ENCODE measurements around the gene TMEM161A.
"Not testable (repeated sequence)": the region's sequence is repeated elsewhere in the genome, so short reads cannot be mapped to it uniquely, and the experiment has no call there.

TMEM161A gene

DNA sequence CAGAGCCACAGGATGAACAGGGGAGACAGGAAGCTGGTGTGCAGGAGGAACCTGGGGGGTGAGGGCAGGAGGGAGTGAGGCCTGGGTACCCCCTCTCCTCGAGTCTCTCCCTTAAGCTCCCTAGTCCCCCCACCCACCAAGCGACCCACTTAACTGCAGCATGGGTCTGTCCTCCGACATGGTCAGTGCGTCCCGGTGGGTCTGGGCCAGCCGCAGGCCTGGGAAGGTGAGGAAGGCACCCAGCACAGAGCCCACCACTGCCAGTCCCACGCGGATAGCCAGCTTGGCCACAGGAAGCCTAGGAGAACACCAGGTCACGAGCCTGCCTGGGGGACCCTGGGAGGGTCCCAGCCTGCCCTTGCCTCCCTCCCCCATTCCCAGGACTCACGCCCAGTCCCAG lies 16.9 kb downstream of the TMEM161A start:
- DNase-seq (ENCODE audit: low spot score): no peak

DNA sequence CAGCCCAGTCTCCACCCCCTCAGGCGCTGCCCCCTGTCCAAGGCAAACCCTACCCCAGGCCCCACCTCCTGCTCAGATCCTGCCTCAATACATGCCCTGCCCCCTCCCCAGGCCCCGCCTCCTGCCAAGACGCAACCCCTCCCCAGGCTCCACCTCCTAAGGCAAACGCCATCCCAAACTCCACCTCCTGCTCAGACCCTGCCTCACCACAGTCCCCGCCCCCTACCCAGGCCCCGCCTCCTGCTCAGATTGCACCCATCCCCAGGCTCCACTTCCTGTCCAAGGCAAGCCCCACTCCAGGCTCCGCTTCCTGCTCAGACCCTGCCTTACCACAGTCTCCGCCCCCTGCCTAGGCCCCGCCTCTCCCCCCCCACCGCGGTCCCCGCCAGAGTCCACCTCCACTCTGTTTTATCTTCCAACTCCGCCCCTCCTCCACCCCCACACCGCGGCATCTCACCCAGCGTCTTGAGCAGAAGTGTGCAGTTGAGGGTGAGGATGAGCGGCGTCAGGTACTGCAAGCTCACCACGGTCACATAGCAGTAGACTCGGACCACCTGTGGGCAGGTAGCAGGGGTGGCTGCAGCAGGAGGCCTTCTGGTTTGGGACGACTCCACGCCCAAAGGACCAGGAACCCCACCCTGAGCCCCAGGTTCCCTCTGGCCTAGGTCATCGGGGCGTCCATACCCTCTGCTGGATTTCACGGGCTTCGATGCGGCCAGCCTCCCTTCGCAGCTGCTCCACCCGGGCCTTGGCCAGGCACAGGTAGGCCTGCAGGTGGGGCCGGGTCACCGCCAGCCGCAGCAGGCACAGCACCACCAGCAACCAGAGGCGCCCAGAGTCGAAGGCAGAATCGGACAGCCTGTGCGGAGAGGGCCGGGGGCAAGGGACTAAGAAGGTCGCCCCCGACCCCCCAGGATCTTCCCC lies 17.7 kb downstream of the TMEM161A start:
- peak; percentile 63 for DNase-seq (ENCODE audit: low spot score)

DNA sequence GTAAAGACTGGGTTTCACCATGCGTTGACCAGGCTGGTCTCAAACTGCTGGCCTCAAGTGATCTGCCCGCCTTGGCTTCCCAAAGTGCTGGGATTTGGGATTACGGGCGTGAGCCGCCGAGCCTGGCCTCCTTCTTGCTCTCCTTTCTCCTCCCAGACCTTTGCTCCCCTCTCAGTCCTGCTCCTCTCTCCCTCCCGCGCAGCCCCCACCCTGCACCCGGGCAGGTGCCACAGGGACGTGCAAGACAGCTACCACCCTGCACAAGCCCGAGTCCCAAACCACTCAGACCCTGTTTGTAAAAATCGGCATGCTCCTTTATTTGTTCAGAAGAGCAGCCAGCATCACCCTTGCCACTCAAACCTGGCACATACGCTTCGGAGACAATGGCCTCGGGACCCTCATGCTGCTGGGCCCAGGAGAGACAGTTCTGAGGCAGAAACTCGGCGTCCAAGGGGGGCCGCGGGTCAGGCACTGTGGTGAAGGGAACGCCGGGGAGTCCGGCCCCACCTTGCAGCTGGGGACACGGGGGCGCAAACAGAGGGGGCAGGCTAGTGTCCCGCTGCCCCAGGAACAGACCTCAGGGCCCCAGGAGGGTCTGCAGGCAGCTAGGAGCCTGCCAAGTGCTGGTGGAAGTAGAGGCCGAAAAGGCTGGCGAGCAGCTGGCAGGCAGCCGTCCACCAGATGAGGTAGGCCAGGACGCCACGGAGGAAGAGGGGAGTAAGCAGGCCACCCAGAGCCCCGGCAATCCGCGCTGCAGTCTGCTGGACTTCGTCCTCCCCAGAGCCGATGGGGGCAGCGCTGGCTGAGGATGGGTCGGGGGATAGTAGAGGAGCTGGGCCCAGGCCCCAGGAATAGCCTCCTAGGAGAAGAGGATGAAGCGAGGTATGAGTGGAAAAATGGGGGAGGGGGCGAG lies 18.7 kb downstream of the TMEM161A start:
- DNase-seq (ENCODE audit: low spot score): no peak

DNA sequence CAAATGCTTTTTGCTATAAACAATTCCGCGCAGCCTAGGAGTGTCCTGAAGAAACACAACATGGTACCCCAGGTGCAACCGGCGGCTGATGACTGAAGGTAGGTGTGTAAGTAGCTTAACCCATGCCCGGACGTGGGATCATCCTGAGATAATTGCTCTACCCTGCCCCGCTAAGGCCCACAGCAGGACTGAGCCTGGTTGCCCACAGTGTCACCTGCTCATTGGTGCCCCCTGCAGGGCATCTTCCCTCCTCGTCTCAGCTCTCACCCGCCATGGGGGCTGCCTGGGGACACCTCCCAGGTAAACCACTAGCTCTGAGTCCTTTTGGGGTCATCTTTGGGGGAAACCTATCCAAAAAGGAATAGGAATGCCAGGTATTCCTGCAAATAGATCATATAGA lies 22.3 kb downstream of the TMEM161A start:
- peak; percentile 61 for DNase-seq (ENCODE audit: low spot score)

DNA sequence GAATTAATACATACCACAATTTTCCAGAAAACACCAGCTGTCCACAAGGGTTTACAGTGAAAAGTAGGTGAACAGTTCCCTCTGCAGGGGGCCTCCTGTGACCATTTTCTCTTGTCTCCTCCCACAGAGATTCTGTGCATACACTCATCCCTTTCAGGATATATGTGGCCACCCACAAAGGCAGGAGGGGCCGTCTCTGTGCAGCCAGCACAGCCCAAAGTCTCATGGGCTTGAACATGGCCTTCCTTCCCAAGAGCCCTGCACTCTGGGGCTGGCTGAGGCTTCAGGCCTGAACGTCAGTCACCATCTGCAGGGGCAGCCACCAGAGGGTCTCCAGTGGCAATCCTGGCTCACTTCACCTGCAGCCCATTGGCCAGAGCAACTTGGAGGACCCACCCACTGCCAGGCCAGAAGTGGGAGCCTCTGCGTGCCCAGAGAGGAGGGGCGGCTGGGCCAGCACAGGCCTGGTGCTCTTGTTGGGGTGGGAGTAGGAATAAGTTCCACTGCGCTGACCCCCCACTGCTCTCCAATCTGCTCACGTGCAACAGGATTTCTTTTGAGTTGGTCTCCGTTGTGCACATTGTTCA lies 25.1 kb downstream of the TMEM161A start:
- DNase-seq (ENCODE audit: low spot score): peak; percentile 52

DNA sequence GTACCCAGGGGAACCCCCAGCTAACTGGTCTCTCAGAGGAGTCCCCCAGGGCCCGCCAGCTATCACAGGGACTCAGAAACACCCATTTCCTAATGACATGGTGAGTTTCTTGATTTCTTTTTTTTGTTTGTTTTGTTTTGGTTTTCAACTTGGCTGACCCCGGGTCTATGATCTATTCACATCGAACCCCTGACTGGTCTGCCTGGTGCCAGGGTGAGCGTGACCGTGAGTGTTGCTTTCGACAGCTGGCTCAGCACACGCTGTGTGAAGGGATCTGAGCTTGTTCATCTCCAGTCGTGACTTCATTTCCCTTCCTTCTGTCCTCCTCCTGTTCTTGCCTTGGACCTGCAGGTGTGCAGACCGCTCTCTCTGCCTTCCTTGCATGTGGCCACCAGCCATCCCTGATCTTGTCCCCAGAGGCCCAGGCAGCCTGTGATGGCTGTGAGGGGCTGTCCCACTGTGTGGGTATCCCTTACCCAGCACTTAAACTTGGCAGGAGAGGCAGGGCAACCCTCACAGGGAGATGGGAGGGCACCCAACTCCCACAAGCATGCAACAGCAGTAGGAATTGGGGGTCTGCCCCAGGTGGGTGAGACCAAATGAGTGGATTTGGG lies 26.2 kb downstream of the TMEM161A start:
- DNase-seq (ENCODE audit: low spot score): no peak

DNA sequence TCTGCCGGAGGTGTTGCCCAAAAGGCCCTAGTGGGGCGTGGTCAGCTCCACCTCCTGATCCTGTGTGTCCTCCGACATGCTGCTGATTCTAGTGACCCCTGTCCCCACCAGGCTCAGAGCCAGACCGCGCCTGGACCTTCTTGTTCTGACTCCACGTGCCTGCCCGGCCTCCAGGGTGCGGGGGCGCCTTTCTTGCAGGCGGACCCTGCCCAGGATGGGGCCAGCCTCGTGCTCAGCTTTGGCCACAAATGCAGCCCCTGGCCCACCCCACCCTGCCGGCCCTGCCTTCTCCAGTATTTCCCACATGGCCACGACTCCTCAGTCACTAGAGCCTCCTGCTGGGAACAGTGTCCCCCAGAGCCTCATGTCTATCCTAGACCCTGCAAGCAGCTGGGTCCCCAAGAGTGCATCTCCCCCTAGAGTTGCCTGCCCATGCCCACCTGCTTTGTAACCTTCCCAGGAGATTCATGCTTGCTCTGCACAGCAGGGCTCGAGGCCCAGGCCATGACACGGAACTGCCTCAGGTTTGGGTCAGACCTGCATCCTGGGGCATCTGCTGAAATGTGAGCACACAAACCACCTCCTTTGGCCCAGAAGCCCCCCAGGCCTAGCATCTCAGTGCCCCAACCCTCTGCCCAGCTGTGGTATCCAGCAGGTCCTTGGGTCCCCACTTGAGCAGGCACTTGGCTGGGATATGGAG lies 27.0 kb downstream of the TMEM161A start:
- DNase-seq (ENCODE audit: low spot score): no peak

DNA sequence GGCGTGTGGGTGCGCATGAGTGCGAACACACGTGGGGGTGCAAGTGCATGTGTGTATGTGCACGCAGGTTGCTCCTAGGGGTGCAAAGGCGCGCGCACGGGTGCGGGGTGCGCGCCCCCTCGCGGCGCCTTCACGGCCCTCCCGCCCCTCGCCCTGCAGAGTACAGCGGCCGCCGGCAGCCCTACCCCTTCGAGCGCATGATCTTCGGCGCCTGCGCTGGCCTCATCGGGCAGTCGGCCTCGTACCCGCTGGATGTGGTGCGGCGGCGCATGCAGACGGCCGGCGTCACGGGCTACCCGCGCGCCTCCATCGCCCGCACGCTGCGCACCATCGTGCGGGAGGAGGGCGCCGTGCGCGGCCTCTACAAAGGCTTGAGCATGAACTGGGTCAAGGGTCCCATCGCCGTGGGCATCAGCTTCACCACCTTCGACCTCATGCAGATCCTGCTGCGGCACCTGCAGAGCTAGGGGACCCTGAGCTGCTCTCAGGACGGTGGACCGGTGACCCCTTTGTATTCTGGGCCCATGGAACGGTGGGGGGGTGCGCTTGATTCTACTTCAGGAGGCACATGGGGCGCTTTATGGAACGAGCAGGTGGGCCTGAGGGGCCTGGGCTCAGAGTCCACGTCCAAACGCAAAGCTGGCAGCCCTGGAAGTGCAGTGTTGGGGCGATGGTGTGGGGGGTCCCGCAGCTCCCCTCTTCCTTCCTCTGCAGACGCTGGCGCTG lies 27.7 kb downstream of the TMEM161A start:
- no peak for DNase-seq (ENCODE audit: low spot score)

DNA sequence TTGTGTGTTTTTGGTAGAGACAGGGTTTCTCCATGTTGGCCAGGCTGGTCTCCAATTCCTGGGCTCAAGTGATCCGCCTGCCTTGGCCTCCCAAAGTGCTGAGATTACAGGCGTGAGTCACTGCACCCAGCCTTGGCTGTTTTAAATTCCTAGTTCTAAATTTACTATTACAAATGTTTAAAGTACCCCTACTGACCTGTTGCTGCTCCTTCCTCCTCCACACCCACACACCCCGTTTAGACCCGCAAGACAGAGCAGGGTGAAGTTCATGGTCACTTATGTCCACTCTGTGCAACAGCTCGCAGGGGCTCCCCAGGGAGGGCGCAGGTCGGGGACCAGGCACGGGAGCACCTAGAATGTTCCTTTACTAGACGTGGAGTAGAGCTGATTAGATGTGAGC lies 28.7 kb downstream of the TMEM161A start:
- DNase-seq (ENCODE audit: low spot score): no peak

DNA sequence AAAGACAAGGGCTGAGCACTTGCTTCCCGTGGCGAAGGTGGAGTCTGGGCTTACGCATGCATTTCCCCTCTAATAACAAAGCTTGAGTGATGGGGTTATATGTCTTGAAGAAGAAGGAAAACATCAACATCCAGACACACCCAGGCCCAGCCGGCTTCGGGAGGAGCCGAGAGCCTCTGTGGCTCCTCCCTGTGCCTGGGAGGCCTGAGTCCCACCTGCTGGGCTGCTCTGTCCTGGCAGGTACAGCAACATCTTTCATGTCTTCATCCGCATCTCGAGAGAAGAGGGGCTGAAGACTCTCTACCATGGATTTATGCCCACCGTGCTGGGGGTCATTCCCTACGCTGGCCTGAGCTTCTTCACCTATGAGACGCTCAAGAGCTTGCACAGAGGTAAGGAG lies 30.6 kb downstream of the TMEM161A start:
- DNase-seq (ENCODE audit: low spot score): no peak

DNA sequence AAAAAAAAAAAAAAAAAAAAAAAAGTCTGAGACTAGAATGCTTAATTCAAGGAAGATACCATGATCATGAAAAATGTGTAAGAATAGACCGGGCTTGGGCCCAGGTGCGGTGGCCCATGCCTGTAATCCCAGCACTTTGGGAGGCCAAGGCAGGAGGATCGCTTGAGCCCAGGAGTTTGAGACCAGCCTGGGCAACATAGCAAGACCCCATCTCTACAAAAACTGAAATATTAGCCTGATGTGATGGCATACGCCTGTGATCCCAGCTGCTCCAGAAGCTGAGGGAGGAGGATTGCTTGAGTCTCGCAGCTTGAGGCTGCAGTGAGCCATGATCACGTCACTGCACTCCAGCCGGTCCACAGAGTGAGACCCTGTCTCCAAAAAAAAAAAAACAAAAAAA lies 31.3 kb downstream of the TMEM161A start:
- not testable (repeated sequence) for DNase-seq (ENCODE audit: low spot score)

DNA sequence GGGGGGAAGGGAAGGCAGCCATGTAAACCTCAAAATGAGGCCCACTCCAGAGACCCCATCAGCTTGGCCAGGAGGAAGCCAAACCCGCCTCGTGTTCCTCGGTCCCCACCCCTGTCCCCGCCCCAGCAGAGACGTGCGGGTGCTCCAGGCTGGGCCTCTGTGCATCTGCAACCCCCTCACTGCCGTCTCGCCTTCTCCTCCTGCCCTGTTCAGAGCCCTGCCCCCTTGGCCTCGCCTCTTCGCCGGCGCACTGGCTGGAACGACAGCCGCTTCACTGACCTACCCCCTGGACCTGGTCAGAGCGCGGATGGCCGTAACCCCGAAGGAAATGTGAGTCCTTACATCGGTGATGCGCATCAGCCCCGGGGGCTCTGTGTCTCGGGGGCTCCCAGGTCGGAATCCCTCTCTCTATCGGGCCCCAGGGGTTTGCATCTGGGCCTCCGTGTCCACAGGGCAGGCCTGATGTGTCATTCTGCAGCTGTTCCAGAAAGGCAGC lies 32.2 kb downstream of the TMEM161A start:
- no peak for DNase-seq (ENCODE audit: low spot score)

DNA sequence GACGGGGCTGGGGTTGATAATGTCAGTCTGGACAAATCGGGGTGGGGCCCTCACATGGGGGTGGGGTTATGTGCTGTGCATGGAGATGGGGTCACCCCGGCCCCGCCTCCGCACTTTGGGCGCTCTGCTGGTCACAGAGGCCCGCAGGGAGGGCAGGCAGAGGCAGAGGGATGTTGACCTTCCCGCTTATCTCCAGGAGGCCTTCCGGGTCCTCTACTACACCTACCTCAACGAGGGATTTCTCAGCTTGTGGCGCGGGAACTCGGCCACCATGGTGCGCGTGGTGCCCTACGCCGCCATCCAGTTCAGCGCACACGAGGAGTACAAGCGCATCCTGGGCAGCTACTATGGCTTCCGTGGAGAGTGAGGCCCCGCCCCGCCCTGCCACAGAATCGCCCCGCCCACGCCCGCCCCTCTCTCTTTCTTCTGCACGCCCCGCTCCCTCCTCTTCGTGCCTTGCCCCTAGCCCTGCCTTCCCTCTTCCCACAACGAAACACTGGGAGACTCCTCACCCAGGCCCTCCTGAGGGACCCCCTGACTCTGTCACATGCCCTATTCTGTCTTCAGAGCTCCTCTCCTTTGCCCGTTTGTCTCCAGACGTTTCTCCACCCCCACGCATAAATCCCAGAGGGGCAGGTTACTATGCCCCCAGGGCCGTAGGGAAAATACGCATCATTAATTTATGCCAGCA lies 32.8 kb downstream of the TMEM161A start:
- DNase-seq (ENCODE audit: low spot score): peak; percentile 77

DNA sequence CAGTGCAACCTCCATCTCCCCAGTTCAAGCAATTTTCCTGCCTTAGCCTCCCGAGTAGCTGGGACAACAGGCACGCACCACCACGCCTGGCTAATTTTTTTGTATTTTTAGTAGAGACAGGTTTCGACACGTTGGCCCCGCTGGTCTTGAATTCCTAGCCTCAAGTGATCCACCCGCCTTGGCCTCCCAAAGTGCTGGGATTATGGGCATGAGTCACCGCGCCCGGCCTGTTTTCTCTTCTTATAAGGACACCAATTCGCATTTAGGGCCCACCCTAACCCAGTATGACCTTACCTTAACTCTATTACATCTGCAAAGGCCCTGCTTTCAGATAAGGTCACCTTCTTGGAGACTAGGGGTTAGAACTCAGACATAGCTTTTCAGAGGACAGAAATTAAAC lies 35.1 kb downstream of the TMEM161A start:
- no peak for DNase-seq (ENCODE audit: low spot score)

DNA sequence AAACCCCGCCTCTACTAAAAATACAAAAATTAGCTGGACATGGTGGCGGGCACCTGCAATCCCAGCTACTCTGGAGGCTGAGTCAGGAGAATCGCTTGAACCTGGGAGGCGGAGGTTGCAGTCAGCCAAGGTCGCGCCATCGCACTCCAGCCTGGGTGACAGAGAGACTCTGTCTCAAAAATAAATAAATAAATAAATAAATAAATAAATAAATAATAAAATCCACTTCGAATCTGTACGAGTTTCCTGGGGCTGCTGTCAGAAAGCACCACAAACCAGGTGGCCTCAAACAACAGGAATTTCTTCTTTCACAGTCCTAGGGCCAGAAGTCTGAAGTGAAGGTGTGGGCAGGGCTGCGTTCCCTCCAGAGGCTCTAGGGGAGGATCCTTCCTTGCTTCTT lies 35.7 kb downstream of the TMEM161A start:
- not testable (repeated sequence) for DNase-seq (ENCODE audit: low spot score)

DNA sequence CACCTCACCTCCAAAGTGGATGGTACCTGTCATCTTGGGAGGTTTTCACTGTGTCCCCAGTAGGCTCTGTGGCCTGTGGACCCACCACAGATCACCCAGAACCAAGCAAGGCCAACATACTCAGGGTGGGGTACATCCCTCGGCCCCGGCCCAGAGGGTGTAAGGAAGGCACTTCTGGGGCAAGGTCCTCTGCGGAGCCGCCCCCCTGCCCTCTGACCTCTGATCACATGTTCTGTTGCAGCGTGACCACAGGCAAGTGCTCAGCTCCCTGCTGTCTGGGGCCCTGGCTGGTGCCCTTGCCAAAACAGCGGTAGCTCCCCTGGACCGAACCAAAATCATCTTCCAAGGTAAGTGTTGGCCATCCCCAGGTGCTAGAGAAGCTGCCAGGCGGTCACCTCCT lies 36.7 kb downstream of the TMEM161A start:
- DNase-seq (ENCODE audit: low spot score): no peak

DNA sequence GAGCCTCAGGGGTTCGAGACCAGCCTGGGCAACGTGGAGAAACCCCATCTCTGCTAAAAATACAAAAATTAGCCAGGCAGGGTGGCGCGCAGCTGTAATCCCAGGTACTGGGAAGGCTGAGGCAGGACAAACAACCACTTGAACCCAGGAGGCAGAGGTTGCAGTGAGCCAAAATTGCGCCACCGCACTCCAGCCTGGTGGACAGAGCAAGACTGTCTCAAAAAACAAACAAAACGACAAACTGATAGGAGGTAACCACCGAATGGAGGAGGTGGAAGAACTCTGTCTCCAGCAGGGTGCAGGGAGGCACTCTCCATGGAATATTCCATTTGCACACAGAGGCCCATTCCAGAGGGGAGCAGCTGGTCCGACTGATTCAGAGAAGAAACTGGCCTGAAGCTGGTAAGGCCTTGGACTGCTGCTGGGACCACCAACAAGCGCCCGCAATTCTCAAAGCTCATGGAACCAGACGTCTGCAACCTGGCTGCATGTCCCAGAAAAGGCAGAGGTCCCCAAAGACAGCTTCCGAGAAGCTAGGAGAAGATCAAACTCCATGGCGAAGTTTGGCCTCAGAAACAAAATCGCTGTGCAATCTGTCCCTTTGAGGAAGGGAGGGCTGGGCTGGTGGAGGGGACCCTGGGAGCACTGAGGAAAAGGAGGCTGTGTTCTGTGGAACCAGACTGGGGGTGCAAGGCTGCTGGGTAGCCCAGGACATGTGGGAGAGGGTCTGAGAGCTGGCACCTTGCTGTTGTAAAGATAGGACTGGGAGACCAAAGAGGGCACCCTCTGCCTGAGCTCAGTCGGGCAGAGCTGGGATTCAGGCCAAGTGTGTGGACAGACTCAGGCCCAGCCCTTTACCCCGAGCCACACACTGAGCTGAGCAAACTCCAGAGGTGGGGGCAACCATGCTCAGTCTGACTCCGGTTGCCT lies 39.3 kb downstream of the TMEM161A start:
- DNase-seq (ENCODE audit: low spot score): no peak

DNA sequence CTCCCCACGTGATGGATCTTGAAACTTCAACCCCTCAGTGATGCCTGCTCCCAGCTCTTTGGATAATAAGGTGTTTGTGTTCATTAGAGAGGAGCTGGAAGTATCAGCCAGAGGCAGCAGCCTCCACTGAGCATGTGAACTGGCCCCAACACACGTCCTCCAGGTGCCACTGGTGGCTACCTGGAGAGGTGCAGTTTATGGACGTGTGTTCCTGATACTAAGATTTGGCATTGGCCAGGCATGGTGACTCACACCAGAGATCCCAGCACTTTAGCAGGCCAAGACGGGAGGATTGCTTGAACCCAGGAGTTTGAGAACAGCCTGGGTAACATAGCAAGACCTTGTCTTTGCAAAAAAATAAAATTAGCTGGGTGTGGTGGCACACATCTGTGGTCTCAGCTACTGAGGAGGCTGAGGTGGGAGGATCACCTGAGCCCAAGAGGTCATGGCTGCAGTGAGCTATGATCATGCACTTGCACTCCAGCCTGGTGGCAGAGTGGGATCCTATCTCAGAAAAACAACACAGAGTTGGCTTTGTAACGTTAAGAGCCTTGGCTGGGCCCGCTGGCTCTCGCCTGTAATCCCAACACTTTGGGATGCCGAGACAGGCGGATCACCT lies 40.1 kb downstream of the TMEM161A start:
- DNase-seq (ENCODE audit: low spot score): no peak

All from AG08396 (cell line).